Stomach smooth muscle (tissue), 2 donors: ENCODE data around the gene CTPS1.

Experiments used
- H3K27ac ChIP-seq: one replicate; pipeline ENCODE4 v1.7.0; 2013; ENCODE audit warnings: mild to moderate bottlenecking, low read length, inconsistent platforms
- H3K27me3 ChIP-seq, 2 donors: one replicate each; pipeline ENCODE4 v1.7.0; 2013; ENCODE audit warnings: low read length in 2 of 2; ENCODE audit not compliant: insufficient read depth in 2 of 2, control insufficient read depth in 1 of 2
- H3K36me3 ChIP-seq, 2 donors: one replicate each; pipeline ENCODE4 v1.7.0; 2013; ENCODE audit warnings: low read length in 2 of 2; ENCODE audit not compliant: control insufficient read depth in 2 of 2, insufficient read depth in 2 of 2
- H3K4me1 ChIP-seq: one replicate; pipeline ENCODE4 v1.7.0; 2013; ENCODE audit warnings: low read length; ENCODE audit not compliant: control insufficient read depth, insufficient read depth
- H3K4me3 ChIP-seq, 2 donors: one replicate each; pipeline ENCODE4 v1.7.0; 2013; ENCODE audit warnings: low read length in 2 of 2
- H3K9ac ChIP-seq, 2 donors: one replicate each; pipeline ENCODE4 v1.7.0; 2013; ENCODE audit warnings: low read length in 2 of 2, mild to moderate bottlenecking in 1 of 2
- H3K9me3 ChIP-seq, 2 donors: one replicate each; pipeline ENCODE4 v1.7.0; 2013; ENCODE audit warnings: low read length in 2 of 2; ENCODE audit not compliant: control insufficient read depth in 2 of 2
- donor health status: healthy.
- donor health status: Pancreatic carcinoma.

Gene CTPS1

DNA sequence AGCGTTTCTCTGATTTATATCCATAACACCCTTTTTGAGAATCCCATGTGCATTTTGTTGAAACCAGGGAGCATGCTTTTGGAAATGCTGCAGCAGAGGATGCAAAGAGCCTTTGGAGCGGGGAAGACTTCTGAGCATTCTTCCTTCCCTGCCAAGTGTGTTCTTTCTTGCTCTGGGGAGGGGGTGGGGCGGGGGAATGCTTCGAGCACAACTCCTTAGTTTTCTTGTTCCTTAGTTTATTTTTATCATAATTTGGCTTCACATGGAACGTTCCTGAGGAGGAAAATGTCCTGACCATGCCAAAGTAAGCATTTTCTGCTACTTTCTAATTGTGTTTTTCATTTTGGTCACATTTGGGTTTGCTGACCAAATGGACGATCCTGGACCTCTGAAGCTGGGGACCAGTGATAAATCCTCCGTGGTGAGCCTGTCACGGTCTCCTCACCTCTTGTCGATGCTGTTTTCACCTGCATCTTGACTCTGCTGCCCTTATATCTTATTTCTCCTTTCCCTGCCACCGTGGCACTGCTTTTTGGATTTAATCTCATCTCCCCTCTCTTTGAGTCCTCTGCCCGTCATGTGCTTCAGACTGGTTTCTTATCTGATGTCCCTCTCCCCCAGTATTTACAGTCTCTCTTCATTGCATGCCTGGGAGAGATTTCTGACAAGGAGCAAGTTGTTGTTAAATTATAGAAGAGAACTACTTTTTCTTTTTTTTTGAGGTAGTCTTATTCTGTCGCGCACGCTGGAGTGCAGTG, 2.4 kb downstream of the CTPS1 start:
- Histone ChIP-seq H3K27ac (no peak overlapping the region), H3K4me3 (peak overlapping the region in 1 of 2 donors; percentile 10), H3K9me3 (no peaks in the 10 kb centered on the region), H3K27me3 (no peaks in the 10 kb centered on the region), H3K4me1 (peaks cover 33% of the 10 kb centered on the region), H3K9ac (no peak overlapping the region), H3K36me3 (peaks cover 9 to 14% of the 10 kb centered on the region in 2 donors)

DNA sequence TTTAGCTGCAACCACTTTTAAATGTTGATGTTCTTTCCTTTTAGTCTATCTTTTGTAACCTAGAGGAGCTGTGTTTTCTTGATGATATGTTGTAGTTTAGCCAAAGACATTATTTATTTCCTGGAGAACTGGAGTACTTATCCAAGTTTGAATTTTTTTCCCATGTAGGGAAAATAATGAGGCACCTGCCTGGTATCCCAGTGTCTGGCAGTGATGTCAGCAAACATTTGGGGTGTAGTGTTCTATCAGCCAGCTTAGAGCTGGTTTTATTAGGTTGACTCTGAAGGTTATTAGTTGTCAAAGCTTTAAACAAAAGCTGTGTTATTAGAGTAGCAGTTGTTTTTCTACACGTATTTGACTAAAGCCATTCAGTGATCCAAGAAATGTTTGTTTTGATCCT, 3.2 kb downstream of the CTPS1 start:
- Histone ChIP-seq H3K27ac (no peak overlapping the region), H3K36me3 (peaks cover 15 to 22% of the 10 kb centered on the region in 2 donors), H3K27me3 (no peaks in the 10 kb centered on the region), H3K9me3 (no peaks in the 10 kb centered on the region), H3K4me3 (no peak overlapping the region), H3K4me1 (peaks cover 33% of the 10 kb centered on the region), H3K9ac (no peak overlapping the region)

DNA sequence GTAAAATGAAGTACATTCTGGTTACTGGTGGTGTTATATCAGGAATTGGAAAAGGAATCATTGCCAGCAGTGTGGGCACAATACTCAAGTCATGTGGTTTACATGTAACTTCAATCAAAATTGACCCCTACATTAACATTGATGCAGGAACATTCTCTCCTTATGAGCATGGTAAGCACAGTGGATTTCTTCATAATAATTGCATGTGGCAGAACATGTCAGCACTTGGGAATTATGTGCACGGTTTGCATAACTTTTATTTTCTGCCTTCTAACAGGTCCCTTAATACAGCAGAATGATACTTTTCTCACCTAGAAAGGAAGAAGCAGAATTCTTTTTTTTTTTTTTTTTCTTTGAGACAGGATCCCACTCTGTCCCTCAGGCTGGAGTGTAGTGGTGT, 3.8 kb downstream of the CTPS1 start:
- Histone ChIP-seq H3K4me3 (no peak overlapping the region), H3K9me3 (no peaks in the 10 kb centered on the region), H3K27ac (no peak overlapping the region), H3K4me1 (peaks cover 33% of the 10 kb centered on the region), H3K27me3 (no peaks in the 10 kb centered on the region), H3K36me3 (peaks cover 20 to 24% of the 10 kb centered on the region in 2 donors), H3K9ac (no peak overlapping the region)

DNA sequence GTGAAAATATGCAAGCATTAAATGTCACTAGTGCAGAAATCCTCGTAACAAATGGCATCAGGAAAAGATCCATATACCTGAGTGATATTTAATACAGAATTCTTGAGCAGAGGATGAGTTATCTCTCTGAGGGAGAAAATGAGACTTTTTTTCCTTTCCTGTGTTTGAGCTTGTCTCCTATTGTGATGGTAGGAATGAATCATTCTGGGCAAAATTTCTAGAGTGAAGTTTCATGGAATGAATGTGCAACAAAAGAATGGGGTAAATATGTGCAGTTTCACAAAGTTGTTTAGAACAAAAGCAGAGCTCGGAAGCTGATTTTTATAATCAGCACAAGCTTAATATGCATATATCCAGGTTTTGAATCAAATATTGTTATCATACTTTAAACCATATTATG, 4.6 kb downstream of the CTPS1 start:
- H3K36me3 ChIP-seq, result peaks cover 27 to 28% of the 10 kb centered on the region in 2 donors
- no peak overlapping the region for H3K9ac ChIP-seq
- H3K4me1 ChIP-seq, result peaks cover 31% of the 10 kb centered on the region
- H3K4me3 ChIP-seq, result no peak overlapping the region
- H3K27ac ChIP-seq, result no peak overlapping the region
- H3K9me3 ChIP-seq, result no peaks in the 10 kb centered on the region
- H3K27me3 ChIP-seq, result no peaks in the 10 kb centered on the region

DNA sequence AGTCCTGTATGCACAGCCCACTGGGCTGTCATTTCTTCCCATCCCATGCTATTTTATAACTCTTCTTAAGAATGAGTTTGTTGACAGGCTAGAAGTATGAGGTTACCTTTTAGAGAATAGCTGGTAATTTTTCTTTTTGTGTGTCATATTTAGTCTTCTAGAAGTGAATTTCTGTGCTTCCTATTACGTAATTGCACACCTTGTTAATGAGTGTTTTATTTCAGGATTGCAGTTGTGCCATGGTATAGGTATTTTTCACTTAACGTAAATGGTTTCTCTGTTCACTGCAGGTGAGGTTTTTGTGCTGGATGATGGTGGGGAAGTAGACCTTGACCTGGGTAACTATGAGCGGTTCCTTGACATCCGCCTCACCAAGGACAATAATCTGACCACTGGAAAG, 5.0 kb downstream of the CTPS1 start:
- Histone ChIP-seq H3K4me3 (no peak overlapping the region), H3K36me3 (peaks cover 32% of the 10 kb centered on the region in 2 donors), H3K4me1 (peaks cover 27% of the 10 kb centered on the region), H3K9me3 (no peaks in the 10 kb centered on the region), H3K27me3 (no peaks in the 10 kb centered on the region), H3K9ac (no peak overlapping the region), H3K27ac (no peak overlapping the region)

DNA sequence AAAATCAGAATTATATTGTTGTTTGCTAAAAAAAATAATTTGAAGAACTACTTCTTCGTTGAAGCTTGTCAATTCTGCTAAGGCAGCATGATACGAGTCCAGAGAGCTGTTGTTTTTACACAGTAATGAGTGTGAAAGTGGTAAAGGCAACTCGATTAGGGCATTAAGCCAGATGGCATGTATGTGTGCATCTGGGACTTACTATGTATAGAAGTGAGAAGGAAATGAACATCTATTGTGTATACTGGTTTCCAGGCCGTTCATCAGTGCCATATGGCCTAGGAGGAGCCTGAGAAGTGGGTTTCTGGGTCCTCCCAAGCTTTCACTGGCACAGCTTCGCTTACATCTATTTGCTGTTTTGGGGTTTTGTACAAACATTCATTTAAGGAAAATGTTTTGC, 5.7 kb downstream of the CTPS1 start:
- Histone ChIP-seq H3K4me3 (no peak overlapping the region), H3K27me3 (no peaks in the 10 kb centered on the region), H3K27ac (no peak overlapping the region), H3K9ac (no peak overlapping the region), H3K4me1 (peaks cover 26% of the 10 kb centered on the region), H3K9me3 (no peaks in the 10 kb centered on the region), H3K36me3 (peaks cover 32 to 33% of the 10 kb centered on the region in 2 donors)

DNA sequence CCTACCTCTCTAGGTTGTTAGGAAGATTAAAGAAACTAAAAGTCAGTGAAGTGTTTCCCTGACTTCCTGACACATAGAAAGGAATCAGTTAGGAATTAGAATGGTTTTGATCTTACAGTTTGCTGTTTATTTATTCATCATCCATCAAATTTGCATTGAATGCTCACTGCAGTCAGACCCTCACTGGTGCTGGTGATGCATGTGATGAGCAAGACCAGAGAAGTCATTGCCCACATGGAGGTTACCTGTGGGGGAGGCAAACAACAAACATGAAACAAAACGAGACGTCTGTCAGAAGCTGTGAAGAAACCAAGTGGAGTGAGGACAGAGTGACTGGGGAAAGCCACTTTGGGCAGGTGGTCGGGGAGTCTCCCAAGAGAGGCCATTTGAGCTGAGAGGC, 6.4 kb downstream of the CTPS1 start:
- Histone ChIP-seq H3K36me3 (peaks cover 32 to 33% of the 10 kb centered on the region in 2 donors), H3K27ac (no peak overlapping the region), H3K4me1 (peaks cover 19% of the 10 kb centered on the region), H3K9ac (no peak overlapping the region), H3K27me3 (no peaks in the 10 kb centered on the region), H3K9me3 (no peaks in the 10 kb centered on the region), H3K4me3 (no peak overlapping the region)

DNA sequence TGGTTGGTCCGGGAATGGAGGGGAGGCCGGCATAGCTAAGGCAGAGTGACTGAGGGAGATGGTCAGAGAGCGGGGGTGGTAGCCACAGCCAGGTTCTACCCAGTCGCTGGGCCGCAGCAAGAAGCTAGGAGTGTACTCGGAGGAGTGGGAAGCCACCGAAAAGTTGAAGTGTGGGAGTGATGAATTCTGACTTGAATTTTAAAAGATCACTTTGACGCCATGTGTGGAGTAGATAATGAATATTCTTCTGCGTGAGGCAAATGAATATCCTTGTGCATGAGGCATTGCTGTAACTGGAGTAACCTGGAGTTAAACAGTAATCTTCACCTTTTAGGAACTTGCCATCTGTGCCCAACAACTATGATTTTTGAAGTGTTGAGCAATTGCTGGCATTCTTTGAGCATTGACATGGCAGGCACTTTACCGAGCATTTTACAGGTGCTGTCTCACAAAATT, 6.9 kb downstream of the CTPS1 start:
- Histone ChIP-seq H3K4me1 (peaks cover 15% of the 10 kb centered on the region), H3K27me3 (no peaks in the 10 kb centered on the region), H3K9me3 (no peaks in the 10 kb centered on the region), H3K4me3 (no peak overlapping the region), H3K27ac (no peak overlapping the region), H3K9ac (no peak overlapping the region), H3K36me3 (peaks cover 33 to 36% of the 10 kb centered on the region in 2 donors)

DNA sequence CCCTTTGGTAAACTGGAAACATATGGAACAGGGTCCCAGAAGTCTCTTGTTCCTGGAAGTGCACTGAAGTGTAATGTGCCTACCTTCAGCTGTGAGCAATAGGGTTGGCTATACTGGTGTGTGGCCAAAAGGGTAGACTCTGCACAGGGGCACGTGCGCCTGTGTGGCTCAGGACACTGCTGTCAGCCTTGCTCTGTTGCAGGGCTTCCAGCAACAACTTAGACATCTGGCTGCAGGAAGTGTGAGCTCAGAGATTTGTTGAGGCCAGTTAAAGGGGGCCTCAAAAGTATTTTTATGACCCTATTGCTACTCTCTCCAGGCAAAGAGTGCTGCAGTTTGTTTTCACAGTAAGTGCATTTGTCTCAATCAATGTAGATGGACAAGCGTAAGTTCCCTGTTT, 7.5 kb downstream of the CTPS1 start:
- H3K27me3 ChIP-seq, result no peaks in the 10 kb centered on the region
- peaks cover 37 to 39% of the 10 kb centered on the region in 2 donors for H3K36me3 ChIP-seq
- no peak overlapping the region for H3K9ac ChIP-seq
- H3K27ac ChIP-seq, result no peak overlapping the region
- peaks cover 9% of the 10 kb centered on the region for H3K4me1 ChIP-seq
- H3K4me3 ChIP-seq, result no peak overlapping the region
- H3K9me3 ChIP-seq, result no peaks in the 10 kb centered on the region

DNA sequence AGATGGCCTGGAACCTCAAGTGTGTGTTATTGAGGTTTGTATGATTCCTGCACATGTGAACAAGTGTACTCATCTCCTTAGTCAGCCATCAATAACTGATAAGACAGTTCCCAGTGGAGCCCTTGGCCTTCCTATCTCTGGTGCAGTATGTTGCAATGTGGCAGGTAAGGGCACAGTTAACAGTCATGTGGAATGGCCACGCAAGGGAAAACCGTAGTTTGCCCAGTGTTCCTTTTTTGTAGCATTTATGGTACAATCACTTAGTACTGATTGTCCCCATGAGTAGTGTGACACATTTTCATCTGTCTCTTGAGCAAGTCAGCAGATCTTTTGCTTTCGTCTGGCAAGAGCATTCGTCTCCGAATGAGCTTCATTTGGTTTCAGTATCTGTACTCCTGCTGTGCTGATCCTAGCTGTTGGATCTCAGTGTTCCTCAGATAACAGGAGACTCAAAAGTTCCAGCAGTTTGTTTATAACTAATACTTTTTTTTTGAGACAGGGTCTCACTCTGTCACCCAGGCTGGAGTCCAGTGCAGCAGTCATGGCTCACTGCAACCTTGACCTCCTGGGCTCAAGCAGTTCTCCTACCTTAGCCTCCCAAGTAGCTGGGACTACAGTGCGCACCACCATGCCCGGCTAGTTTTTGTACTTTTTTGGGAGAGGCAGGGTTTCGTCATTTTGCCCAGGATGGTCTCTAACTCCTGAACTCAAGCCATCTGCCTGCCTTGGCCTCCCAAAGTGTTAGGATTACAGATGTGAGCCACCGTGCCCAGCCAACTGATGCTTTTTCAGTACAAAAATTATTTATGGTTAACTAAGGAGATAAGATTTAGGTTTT, 8.2 kb downstream of the CTPS1 start:
- Histone ChIP-seq H3K4me3 (no peak overlapping the region), H3K4me1 (peaks cover 5% of the 10 kb centered on the region), H3K9ac (no peak overlapping the region), H3K36me3 (peaks cover 42 to 43% of the 10 kb centered on the region in 2 donors), H3K9me3 (no peaks in the 10 kb centered on the region), H3K27ac (no peak overlapping the region), H3K27me3 (no peaks in the 10 kb centered on the region)

DNA sequence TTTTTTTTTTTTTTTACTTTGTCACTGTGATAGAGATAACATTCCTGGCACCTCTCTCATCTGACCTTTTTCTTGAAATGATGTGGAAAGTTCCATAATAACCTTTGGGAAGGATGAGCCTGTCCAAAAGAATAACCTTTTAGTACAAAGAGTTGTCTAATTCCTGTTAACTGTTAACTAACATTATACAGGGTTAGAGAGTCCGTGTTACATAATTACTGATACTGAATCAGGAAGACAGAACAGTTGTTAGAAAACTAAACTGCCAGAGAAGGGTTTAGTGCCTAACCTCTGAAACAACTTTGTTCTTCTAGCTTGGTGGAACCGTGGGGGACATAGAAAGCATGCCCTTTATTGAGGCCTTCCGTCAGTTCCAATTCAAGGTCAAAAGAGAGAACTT, 8.8 kb downstream of the CTPS1 start:
- H3K36me3 ChIP-seq, result peaks cover 41 to 43% of the 10 kb centered on the region in 2 donors
- no peak overlapping the region for H3K4me3 ChIP-seq
- H3K9ac ChIP-seq, result no peak overlapping the region
- no peaks in the 10 kb centered on the region for H3K9me3 ChIP-seq
- H3K27me3 ChIP-seq, result no peaks in the 10 kb centered on the region
- peaks cover 4% of the 10 kb centered on the region for H3K4me1 ChIP-seq
- no peak overlapping the region for H3K27ac ChIP-seq
